SIG-M5 (cell line): ENCODE data around the gene NOC2L.

Experiments
- DNase-seq: peaks from one replicate; lab custom pipeline; 2025; lab: John Stamatoyannopoulos, UW

The NOC2L gene

DNA sequence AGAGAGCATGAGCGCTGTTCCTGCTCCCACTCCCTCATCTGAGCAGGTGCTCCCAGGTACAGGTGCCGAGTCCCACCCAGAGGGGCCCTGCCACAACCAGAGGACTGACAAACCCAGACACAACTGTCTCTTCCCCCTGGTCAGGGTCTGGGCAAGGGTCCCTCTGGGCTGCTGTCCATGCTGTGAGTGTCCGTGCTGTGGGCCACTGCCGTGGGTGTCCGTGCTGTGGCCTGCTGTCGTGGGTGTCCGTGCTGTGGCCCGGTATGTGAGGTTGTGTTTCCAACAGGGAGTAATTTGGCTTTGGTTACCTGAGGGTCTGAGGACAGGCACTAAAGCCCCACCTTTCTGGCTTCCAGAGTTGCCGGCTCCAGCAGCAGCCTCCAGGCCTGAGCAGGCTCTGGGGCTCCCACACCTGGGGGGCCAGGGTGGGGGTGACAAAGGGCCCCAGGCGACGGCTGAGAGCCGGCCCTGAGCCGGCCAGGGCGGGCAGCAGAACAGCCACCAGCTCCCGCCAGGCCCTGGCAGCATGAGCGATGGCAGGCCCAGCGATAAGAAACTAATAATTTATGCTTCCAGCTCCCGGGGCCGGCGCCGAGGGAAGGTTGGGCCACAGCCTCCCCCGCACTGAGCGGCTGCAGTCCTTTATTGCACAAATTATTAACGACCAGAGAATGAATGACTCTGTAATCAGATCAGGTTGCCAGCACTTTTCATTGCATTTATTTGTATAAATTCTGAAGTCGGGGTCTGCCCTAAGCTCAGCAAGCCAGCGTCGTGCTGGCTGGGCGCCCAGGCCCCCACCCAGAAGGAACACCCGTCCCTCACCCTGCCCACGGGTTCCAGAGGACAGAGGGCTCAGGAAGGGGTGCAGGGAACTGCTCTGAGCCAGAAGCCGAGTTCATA, 42.6 kb downstream of the NOC2L start:
- no peak for DNase-seq

GRCh38 chr1:915295-916172, 43.5 kb downstream of the NOC2L start:
- DNase-seq: no peak

- DNase-seq: no peak
Measured at GRCh38 chr1:914891-915280, 44.2 kb downstream of the NOC2L start.

GRCh38 chr1:914131-914890, 44.7 kb downstream of the NOC2L start:
- no peak for DNase-seq

- DNase-seq: no peak
Measured at GRCh38 chr1:913491-914130, 45.4 kb downstream of the NOC2L start.

- no peak for DNase-seq
Measured at GRCh38 chr1:912740-913301, 46.2 kb downstream of the NOC2L start.

DNA sequence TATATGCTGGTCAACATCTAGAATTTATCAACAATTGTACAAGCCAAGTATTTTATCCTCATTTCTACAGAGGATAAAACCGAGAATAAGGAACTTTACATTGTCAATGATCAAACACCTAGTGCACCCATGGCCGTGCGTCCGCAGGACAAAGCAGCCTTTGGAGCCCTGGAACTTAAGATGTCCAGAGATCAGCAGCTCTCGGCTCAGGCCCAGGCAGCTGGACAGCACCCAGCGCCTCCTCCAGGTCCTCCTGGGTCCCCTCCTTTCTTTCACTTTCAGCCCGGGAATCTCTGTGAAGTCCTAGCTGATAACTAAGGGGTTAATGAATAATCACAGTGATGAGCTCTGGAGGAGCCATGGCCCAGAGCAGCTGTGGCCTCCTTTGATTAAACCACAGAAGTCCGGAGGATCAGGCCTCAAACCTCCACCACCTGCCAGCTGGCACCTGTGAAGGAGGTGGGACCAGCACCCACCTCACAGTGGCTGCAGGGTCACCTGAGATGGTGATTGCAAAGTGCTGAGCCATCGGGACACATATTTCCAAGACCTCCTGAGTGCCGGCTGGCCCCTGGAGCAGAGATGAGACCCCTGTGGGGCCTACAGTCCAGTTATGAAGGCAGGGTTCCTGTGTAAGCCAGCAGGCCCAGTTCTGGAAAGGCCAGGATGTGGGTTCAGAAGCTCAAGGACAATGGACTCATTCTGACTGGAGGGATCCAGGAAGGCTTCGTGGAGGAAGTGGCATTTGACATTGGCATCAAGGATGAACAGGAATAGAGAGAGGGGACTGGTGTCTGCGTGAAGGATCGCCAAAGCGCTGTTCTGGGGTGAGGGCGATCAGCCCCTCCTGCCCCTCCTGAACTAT, 46.9 kb downstream of the NOC2L start:
- no peak for DNase-seq

GRCh38 chr1:910881-911721, 48.0 kb downstream of the NOC2L start:
- no peak for DNase-seq

GRCh38 chr1:910311-910880, 48.7 kb downstream of the NOC2L start:
- DNase-seq: no peak

DNA sequence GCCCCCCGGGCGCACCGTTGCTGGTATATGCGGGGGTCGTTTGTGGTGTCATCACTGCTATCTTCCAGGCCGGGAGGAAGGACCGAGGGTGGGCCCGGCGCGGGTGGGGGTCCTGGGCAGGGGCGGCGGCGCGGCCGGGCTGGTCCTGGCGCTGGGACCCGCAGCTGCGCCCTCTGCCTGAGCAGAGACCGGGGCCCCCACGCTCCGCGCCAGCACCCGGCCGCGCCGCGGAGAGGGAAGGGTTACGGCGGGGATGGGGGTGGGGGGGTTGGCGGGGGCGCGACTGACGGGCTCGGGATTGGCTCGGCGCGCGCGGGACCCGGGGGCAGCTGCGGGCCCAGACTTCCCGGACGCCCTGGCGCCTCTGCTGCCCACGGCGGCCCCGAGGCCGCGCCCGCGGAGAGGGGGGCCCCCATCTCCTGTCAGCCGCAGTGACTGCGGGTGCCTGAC, 49.2 kb downstream of the NOC2L start:
- DNase-seq: no peak

GRCh38 chr1:908661-909060, 50.4 kb downstream of the NOC2L start:
- no peak for DNase-seq

DNA sequence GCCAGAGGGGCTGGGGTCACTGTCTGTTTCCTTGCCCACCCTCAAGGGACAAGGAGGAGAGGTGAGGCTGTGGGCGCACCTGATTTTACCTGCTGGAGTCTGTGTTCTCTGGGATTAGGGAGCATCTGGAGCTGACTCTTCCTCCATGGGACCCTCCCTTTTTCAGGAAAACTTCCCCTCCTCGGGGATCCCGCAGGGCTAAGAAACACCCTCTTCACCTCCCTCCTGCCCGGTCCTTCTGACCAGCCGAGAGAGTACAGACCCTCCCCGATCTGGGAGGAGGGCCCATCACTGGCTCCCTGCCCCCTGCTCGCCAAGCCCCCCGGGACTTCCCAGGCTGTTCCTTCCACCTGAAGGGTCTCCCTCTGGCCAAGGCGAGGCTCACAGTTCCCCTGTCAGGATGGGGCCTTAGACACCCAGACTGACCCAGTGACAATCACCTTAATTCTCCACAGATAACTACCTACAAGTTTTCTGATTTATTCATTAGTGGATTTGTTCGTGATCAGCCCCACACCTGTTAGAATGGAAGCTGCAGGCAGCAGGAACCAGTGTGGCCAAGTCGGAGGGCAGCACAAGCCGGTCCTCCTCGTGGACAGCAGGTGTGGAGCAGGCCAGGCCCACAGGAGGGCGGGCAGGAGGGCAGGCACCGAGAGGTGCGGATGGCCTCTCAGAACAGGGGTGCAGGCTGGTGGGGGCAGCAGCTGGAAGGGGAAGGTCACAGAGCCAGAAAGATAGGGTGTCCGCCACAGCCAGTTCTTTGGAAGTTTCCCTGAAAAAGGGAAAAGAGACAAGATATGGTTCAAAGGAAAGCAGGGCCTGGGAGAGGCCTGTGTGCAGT, 51.2 kb downstream of the NOC2L start:
- no peak for DNase-seq

GRCh38 chr1:906600-907420, 52.2 kb downstream of the NOC2L start:
- DNase-seq: no peak

DNA sequence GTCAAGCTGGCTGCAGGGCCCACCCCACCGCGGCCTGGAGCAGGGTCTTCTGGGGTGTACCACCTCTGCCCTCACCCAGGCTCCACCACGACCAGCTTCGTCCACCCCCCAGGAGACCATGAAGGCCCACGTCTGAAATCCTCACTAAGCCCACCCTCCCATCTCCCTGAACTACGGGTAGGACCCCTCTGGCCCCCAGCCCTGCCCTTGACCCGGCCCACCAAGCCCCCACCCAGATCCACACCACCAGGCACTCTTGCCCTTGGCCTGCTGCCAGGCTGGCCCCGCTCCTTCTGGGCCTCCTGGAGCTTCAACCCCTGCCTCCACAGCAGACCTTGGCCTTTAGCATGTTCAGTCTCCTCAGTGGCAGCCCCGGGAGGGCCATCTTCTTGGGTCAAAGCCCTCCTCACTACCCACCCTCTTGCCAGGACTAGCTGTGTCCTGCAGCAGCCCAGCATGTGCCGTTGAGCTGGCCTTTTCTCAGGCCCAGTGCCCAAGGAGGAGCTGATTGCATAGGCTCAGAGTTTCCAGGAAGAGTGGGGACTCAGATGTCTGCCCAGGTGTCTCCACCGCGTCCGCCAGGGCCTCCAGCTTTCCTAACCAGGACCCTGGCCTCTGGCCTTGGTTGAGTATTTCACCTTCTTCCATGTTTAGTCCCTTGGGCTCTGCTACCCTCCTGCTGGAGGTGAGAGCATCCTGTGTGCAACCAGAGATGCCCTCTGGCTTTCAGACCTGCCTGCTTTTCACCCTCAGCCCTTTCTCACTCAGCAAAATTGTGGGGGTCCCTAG, 53.1 kb downstream of the NOC2L start:
- DNase-seq: no peak

GRCh38 chr1:905071-905749, 53.8 kb downstream of the NOC2L start:
- no peak for DNase-seq
